KBM-7 (cell line): ENCODE measurements around the gene CDH4.

ENCODE experiments used
- DNase-seq: peaks from one replicate; pipeline ENCODE4 v3.0.0-alpha.2; 2015
- in situ Hi-C: fragments of 300-500 bp; cut with MboI; formaldehyde crosslinking; loops from 2 replicates; pipeline ENCODE4 v1.14.3; 2020; ENCODE audit warnings: low sequenced_read_pairs, low pct_unique_long_range_greater_than_20kb, mixed read lengths

The CDH4 gene

DNA sequence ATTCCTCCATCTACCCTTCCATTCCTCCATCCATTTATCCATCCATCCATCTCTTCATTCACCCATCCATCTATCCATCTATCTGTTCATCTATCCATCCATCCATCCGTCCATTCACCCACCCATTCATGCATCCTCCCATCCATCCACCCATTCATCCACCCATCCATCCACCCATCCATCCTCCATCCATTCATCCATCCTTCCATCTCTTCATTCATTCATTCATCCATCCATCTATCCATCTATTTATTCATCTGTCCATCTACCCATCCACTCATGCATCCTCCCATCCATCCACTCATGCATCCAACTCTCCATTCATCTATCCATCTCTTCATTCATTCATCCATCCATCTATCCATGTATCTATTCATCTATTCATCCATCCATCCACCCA is 380.9 kb downstream of the CDH4 start:
- no peak for DNase-seq
- in situ Hi-C loops: no loop called here

DNA sequence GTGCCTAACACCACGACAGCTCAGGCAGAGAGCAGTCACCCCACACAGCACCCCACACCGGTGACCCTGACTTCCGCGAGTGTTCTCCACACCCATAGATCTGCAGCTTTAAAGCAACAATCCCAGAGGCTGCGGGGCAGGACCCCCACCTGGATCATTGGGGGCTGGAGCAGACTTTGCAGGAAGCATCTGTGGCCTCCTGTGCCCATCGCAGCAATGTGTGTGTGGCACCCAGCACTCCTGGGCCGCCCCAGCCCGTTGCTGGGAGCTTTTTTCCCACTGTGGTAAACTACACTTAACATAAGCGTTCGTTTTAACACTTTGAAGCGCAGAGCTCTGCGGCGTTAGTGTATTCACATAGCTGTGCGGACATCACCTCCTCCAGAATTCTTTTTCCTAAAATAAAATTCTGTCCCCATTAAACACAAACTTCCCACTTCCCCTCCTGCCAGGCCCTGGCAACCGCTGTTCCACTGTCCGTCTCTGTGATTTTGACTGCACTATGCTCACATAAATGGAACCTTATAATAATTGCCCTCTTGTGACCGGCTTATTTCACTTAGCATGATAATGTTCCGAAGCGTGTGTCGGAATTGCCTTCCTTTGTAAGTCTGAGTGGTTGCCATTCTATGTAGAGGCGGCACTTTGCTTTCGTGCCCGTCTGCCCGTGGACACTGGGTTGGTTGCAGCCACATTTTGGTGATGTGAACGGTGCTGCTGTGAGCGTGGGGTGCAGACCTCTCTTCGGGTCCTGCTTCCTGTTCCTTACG is 382.5 kb downstream of the CDH4 start:
- in situ Hi-C loops: no loop called here
- DNase-seq: no peak

DNA sequence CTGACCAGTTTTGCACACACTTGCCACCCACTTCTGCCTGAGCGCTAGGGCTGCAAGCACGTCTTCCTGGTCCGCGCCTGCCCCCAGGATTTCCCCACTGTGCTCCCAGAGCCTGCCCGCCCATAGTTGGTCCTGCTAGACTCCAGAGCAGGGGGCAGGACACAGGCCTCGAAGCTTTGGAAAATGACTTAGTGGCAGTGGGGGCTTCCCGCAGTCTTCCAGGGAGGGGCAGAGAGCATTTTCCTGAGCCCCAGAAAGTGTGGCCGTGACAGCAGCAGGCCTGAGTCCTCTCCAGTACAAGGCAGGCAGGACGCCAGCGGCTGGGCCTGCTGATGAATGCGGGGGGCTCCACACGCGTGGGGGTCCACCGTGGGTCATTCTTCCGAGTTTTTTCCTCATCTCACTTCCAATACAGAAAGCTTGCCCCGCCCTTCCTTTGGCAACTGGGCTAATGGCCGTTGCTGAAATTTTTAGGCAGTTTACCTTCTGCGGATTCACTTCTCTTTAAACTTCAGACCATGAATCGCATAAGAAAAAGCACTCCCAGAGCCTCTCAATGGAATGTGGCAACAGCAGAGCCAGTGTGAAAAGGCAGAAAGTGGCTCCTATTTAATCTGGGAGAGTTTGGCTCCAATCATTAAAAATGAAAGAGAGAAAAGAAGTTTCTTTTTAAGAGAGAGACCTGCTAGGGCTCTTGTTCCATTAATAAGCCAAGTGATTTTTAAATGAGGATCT is 383.8 kb downstream of the CDH4 start:
- DNase-seq: no peak
- in situ Hi-C loops: no loop called here

DNA sequence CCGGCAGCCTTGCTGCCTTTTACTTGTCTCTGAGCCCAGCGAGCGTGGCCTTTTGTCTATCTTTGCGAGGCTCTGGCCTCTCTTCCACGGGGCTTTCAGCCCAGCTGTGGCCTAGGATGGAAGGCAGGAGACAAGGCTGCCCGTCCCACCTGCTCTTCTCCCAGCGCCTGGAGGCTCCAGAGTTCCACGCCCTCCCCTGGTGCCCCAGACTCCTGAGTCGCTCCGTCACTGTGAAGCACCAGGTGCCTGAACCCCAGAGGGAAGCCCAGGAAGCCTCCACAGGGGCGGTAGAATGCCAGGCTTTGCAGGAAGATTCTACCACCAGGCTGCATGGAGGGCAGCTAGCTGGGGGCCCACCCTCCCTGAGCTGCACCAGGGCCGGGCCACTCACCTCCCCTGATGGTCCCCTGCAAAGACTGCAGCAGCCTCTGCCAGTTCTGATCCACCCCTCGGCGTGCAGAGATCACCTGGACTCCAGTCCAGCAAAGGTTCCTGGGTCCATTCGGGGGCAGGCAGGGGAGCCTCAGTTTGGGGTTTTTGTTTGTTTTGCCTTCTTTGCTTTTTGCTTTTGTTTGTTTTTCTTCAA is 384.6 kb downstream of the CDH4 start:
- DNase-seq: no peak
- in situ Hi-C loops: no loop called here

DNA sequence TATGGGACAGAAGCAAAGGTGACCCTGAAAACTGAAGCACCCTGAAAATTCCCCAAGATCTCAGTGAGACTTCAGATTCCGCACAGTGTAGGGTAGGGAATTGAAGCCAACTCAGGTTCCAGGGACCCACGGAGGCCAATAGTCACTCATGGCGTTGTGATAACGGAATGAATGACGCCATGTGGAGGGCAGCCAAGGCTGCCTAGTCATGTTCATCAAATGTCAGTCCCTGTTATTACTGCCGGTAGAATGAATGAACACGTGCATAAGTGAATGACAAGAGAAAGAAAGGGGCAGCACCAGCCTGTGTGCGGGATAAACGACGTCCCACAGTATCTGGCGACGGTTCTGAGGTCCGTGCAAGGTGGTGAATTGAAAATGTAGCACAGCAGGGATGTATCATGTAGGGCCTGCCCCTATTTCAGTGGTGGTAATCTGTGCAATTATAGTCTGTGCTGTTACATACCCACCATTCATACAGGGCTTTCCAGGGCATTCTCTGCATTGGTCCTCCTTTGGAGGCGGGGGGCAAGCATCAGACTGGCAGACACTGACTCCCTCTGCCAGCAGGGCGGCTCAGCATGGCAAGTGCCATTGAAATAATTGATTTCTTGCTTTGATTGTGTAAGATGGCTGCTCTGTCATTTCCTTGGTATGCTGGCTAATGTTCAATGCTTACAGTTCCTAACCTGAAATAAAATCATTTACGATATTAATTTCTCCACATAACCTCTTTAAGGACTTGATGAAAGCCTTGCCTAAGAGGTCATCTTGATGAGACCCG is 386.9 kb downstream of the CDH4 start:
- no peak for DNase-seq
- in situ Hi-C loops: no loop called here

DNA sequence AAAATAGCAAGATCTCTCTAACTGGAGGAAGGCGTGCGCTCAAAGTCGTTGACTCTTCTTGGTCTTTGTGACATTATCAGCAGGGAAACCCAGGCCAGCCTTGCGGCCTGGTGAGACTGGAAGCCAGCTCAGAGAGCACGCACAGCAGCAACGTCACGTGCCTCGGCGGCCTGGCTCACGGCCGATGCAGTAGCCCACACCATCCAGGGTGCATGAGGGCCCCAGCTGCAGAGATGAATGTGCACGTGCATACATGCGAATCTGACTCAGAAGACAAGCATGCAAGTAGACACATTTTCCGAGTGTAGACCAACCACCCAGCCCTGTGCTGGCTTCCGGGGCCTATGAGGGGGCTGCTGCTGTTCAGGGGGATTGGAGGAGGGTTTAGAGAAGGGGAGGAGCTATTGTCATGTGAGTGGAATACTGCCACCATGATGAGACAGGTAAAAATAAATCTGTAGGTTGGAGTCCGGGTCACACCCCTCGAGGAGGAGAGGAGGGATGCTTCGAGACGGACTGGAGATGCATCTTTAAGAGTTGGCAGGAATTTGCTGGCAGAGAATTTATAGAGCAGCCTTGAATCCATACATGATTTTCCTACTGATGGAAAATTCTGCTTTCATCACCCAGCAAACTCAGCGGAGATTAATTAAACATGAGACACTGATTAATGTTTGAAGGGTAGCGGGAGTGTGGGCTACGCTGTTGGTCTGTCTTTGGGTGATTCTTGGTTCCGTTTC is 388.2 kb downstream of the CDH4 start:
- no peak for DNase-seq
- in situ Hi-C loops: no loop called here

DNA sequence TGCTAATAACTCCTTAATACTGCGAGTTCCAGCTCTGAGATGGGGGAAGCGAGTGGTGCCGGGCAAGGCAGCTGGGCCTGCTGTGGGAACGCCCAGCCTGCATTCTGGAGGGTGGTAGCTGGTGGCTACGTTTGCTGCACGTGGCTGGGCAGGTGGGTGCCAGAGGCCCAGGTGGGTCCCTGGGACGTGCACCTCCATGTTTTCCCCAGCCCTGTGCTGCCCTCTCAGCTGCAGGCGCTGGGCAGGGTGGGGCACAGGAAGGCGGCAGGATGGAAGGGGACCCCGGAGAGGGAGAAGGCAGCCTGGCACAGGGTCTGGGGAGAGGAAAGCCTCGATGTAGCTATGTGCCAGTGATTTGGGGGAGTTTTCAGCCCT is 388.8 kb downstream of the CDH4 start:
- in situ Hi-C loops: no loop called here
- DNase-seq: no peak

DNA sequence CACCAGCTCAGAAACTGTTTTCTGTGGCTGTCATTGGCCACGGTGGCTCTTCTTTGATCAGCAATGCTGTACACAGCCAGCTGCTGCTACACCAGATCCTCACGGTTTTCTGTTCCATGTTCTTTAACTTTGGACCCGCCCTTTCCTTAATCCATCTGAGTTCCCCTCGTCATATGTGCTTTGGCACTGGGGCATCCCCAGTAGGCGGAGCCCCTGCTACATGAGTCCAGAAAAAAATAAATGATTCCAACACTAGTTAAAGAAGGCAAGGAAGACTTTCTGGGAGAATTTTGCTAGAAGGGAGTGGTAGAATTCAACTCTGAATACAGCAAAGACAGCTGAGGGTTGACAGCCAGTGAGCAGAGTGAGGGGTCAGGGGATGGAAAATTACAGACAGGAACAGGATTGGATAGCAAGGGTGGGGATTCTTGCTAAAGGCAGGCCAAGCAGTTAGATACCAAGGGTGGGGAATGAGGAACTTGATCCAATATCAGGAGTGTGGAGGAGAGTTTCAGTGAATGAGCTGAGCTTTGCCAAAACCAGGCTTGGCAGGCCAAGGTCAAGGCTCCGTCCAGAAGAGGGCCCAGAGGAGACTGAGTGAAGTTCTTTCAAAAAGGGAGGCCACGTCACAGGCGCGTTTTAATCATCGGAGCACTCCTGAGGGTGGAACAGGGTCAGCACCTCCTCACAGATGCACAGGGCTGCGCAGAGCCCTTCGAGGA is 391.8 kb downstream of the CDH4 start:
- no peak for DNase-seq
- in situ Hi-C loops: no loop called here

DNA sequence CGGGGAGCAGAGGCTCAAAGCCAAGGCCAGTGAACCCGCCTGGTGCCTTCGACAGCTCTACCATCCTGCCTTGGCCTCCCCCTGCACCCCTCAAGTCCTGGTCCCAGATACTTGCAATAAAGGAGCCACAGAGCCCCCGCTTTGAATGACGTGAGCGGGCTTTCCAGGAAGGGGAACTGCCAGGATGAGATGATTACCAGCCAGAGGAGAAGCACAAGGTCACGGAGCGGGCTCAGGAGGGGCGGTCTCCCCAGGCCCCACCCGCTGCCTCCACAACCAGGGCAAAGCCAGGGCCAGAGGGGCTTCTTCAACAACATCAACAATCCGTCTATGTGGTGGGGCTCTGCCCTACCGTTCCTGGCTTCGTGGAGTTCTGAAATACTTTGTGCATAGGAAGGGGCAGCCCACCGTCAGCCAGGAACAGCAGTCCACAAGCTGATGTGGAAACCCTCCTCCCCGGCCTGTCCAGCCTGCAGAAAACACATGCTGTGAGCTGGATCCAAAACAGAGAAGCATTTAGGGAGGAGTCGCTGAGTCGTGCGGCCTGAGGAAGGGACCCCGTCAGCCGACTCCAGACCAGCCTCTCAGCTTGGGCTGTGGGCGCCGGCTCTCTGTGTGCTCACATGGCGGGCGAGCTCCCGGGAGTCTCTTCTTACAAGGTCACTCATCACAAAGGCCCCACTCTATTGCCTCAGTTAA is 392.5 kb downstream of the CDH4 start:
- in situ Hi-C loops: no loop called here
- no peak for DNase-seq

DNA sequence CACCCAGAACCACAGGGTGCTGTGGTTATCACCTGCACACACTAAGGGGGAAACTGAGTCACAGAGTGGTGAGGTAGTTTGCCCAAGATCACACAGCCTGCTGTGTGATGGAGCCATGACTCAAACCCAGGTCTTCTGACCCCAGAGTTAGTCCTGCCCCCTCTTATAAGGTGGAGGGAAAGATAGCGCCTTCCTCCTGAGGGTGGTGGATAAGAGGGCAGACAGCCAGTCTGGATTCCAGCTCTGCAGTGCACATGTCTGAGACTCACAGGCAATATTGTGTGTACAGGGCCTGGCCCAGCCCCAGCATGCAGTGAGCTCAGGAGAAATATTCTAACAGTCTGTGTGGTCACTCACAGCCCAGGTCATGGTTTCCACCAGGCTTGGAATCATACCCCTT is 393.7 kb downstream of the CDH4 start:
- no peak for DNase-seq
- in situ Hi-C loops: no loop called here

DNA sequence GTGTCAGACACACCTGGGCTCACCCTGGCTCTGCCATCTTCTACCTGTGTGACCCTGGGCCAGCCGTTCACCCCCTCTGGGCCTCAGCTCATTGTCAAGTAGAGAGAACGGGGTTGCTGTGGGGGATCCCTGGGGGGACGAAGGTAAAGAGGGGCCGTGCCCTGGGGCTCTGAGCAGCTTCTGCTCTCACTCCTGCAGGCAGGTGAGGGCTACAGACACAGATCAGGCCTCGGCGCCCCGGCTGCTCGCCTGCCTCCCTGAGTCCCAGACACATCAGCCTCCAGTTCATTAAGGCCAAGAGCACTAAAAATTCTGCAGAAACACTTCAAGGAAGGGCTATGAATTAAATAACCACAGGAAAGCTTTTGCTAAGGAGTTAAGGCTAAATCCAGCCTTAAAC is 394.4 kb downstream of the CDH4 start:
- DNase-seq: no peak
- in situ Hi-C loops: no loop called here

DNA sequence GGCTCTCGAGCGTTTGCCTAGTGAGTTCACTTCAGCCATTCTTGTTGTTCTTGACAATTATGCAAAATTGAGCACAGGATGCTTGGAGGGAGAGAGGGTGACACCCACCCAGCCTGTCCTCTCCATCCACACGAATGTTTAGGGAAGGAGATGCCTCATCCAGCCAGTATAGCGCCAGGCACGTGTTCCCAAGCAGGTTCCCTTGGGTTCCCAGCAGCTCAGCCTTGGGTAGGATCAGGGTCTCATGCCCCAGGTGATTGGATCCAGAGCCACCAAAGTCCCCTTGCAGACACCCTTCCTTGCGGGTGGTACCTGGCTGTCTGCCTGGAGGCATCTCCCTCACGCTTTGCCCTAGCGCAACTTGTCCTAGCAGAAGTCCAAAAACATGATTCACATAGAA is 394.9 kb downstream of the CDH4 start:
- in situ Hi-C loops: no loop called here
- DNase-seq: no peak

DNA sequence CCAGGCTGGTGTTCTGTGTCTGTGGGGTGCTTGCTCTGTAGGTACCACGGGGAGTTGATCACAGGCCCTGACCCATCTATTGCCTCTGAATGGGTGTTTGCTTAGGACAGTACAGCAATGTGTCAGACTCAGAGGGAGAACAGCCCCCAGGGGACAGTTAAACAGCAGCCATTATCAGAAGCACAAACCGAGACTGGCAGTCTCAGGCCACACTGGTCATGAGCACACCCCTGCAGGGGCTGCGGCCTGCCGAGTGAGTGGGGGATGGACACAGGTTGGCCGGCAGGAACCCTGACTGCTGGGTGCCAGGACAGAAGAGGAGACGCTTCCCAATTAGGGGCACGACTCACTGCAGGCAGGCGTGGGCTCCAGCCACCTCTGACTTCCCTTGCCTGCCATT is 395.6 kb downstream of the CDH4 start:
- in situ Hi-C loops: no loop called here
- no peak for DNase-seq

DNA sequence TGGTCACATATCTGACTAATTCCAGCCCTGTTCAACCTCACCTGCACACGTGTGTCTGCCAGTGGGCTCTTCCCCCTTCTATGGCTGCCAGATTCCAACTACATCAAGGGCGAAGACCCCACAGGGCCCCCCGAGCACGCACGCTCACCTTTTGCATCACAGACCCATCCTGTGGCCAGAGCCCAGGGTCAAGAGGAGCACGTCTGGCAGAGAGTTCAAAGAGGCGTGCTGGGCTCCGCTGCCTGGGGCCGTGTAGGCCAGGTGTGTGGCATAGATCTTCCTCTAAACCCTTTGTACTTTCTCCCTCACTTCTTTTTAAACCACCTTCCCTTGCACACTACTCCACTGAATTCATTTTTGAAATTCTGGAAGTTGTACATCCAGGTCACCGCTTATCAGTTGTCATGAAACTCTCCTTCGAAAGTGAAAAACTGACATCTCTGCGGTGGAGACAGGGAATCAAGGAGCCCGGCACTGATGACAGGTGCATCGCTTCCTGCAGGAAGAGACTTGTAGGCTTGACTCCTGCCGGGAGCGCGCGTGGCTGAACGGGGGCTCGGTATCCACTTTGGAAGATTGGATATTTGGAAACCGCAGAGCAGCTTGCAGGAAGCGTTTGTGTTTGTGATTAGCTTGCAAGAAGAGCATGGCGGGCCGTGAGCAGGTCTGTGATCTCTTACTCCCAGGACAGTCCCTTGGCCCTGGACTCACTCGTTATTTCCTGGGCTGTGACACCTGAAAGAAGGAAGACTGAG is 397.2 kb downstream of the CDH4 start:
- DNase-seq: no peak
- in situ Hi-C loops: no loop called here

DNA sequence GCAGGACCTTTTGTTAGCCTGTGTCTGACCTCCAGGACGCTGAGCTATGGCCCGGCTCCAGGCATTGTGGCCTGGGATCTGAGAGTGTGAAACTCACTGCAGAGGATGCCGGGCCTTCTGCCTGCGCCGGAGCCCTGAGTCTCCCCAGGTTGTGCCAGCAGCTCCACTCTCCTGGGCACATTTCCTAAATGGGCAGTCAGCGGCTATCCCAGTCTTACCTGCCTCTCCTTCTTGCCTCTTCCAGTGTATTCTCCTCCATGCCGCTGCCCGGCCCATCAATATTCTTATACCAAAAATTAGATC is 397.8 kb downstream of the CDH4 start:
- in situ Hi-C loops: no loop called here

DNA sequence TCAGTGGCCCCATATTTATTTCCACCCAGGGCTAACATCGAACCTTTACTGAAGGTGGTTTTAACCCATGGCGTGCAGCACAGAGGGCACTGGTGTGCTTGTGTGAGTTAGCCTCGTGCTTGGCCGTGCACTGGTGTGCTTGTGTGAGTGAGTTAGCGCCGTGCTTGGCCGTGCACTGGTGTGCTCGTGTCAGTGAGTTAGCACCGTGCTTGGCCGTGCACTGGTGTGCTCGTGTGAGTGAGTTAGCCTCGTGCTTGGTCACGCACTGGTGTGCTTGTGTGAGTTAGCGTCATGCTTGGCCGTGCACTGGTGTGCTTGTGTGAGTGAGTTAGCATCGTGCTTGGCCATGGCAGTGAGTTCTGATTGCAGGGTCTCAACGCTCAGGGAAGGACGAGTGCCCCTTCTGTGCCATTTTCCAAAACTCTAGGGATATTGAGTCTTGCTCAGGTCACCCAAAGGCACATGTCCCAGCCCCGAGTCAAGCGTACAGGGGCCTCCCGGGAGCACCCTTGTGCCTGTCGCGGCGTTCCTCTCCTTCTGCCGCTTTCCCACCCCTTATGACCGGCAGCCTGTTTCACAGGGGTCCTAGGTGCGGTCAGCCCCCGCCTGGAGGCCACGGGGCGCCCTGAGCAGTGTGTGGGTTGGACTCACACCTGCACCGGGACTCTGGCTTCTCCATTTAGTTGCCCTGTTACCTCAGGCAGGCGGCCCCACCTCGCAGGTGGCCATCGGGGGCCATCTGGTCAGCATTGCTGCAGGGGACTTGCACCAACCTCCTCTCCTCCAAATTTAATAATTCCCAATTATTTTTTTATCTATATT is 399.1 kb downstream of the CDH4 start:
- DNase-seq: no peak
- in situ Hi-C loops: no loop called here

More for the DNA sequence above, 397.8 kb downstream of the CDH4 start:
- DNase-seq: no peak

DNA sequence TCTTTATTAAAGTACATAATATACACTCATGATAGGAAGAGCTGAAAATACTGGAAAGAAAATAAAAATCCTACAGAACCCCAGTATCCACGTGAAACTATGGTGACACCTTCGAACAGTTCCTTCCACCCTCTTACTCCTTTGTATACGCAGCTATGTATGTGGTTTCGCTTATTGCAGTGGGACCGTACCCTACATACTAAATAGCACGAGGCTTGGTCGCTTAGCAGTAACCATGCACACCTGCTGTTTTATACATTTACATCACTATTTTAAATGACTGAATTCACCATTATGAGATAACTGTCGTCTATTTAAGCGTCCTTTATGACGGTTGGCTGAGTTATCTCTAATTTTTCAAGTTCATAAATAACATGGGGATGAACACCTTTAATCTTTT is 400.1 kb downstream of the CDH4 start:
- in situ Hi-C loops: no loop called here
- no peak for DNase-seq
